Activated T-cell treated with anti-CD3 and anti-CD28 coated beads for 1 hour (primary cell): Measurements from ENCODE around the gene CHSY3.

ENCODE experiments used
- DNase-seq: peaks from one replicate; pipeline ENCODE4 v3.0.0-alpha.2; 2020; ENCODE audit warnings: low read depth

Gene CHSY3

GRCh38 chr5:130096483-130096882, 192.2 kb downstream of the CHSY3 start:
- DNase-seq = no peak

DNA sequence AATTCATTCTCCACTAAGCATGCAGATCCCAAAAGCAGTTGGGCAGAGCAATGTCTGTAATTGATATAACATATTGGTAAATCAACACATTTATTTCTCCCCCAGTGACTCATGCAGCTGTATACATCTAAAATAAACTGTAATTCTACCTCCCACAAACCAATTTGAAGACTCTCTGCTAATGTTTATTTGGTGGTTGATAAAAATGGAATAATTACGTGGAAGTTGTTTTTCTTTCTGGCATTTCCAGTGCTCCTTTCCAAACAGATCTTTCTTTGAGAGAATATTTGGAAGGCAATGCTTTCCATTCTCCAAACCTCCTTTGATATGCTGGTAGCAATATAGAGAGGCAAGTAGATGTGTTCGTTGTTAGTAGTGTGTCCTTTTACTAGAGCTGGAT, 194.7 kb downstream of the CHSY3 start:
- DNase-seq = no peak

GRCh38 chr5:130102375-130102774, 198.1 kb downstream of the CHSY3 start:
- no peak for DNase-seq

- DNase-seq = no peak
Observed at GRCh38 chr5:130102960-130103359, 198.7 kb downstream of the CHSY3 start.

- no peak for DNase-seq
Observed at GRCh38 chr5:130104895-130105688, 200.8 kb downstream of the CHSY3 start.

DNA sequence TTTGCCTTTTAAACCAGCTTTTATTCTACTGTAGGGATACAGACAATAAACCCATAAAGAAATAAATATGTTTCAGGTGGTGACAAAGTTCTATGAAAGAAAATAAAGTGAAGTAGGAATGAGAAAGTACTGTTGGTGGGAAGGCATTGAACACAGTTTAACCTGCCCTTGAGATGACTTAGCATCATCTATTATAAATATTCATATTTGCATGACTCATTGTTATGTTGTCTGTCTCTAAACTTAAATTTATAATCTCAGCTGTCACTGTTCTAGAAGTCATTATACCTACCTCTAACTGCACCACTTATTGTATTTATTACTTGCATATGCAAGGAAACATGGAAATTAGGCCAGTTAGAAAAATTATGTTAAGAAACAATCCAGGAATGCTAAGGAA, 202.2 kb downstream of the CHSY3 start:
- DNase-seq = no peak

DNA sequence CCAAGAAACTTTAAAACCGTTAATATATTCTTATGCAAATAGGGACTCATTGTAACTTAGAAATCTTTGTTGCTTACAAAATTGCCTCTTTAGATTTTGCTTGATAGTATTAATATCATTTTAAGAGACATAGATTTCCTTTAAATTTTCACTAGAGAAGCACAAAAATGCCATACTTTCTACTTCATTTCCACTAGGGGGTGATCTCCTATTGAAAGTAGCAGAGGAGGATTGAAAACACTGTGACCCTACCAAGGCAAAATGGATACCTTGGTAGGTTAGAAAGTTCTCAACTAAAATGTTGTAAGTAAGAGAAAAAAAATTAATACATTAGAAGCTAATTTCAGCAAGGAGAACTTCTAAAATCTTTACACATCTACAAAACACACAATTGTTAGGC, 204.9 kb downstream of the CHSY3 start:
- no peak for DNase-seq

DNA sequence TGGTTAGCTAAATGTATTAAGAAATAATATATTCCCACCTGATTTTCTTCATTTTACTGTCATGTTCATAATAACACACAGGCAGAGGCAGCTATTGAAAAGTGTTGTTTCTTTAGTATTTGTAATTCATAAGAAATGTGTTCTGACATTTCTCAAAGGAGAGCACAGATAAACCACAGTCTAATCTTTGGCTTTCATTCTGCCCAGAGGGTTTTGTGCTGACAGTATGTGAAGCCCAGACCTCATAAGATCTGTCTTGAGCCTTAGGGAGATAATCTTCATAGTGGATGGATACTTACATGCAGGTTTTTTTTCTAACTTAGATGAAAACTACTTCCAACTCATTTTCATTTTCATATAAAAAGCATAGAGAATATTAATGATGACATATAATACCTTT, 206.1 kb downstream of the CHSY3 start:
- DNase-seq = no peak

DNA sequence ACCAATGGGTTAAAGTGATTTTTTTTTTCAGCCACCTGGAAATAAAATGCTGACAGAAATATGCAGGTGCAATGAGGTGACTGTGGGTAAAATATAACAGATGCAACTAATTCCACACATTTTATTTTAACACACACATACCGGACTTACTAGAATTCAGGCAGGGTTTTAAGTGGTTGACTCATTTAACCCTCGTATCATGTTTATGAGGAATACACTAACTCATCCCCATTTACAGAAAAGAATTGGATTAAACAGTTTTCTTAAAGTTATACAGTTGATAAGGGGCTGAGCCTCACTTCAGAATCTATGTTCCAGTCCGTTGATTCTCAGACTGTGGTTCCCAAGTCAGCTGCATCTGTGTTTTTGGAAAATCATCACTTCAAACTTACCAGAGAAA, 207.5 kb downstream of the CHSY3 start:
- DNase-seq = no peak

DNA sequence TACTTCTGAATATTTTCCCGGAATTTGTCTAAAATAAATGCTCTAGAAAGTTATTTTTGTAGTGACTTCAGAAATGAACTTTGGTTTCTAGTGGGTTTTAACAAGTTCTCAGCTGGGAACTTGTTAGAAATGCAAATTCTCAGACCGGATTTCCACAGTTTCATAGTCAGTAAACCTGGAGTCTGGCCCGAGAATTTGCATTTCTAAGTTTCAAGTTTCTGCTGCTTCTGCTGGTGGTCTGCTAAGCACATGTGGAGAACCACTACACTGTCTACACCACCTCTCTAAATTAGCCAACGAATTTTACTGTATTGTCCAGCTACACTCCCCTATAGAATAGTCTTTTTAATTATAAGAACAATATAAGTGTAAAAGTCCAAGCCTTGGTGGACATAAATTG, 208.0 kb downstream of the CHSY3 start:
- no peak for DNase-seq

- DNase-seq = no peak
Observed at GRCh38 chr5:130115686-130116085, 211.4 kb downstream of the CHSY3 start.

GRCh38 chr5:130116462-130116861, 212.2 kb downstream of the CHSY3 start:
- no peak for DNase-seq

- no peak for DNase-seq
Observed at GRCh38 chr5:130116972-130117371, 212.7 kb downstream of the CHSY3 start.

DNA sequence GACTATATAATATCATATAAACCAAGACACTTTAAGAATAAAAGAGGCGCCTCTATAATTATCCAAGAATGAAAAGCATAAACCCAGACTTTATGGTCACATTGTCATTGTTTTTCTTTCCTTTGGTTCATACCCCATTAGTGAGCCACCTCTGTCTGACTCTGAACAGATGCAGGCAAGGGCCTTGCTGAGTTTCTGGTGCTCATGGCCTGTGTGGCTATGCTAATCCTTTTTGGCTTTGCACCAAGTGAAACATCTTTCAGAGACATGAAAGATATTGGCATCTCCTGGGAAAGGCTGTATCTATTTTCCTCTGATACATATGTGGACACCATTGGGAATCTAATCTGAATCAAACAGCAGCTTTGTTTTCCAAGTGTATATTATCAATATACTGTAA, 222.5 kb downstream of the CHSY3 start:
- DNase-seq = no peak

- no peak for DNase-seq
Observed at GRCh38 chr5:130135506-130135905, 231.2 kb downstream of the CHSY3 start.

GRCh38 chr5:130136300-130136699, 232.0 kb downstream of the CHSY3 start:
- no peak for DNase-seq

DNA sequence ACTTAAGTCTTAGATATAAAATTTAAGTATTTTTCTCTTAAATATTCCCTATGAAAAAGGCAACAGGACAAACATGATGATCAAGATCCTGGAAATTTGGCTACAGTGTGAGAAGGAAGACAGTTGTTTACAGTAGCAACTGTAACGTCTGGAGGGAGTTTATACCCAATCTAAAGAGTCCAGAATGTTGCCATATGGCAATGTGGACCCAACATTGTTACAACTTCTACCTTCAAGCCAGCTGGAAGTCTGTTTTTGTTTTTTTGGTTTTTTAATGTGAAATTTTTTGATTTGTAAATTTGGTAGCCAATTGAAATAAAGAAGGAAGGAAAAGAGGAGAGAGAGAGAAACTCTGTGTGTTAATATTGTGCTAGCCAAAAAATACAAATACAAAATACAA, 233.4 kb downstream of the CHSY3 start:
- DNase-seq = no peak

GRCh38 chr5:130138406-130139045, 234.3 kb downstream of the CHSY3 start:
- DNase-seq = no peak

- no peak for DNase-seq
Observed at GRCh38 chr5:130141659-130142320, 237.5 kb downstream of the CHSY3 start.

GRCh38 chr5:130151239-130151638, 247.0 kb downstream of the CHSY3 start:
- DNase-seq = no peak

- DNase-seq = no peak
Observed at GRCh38 chr5:130155345-130156011, 251.2 kb downstream of the CHSY3 start.

DNA sequence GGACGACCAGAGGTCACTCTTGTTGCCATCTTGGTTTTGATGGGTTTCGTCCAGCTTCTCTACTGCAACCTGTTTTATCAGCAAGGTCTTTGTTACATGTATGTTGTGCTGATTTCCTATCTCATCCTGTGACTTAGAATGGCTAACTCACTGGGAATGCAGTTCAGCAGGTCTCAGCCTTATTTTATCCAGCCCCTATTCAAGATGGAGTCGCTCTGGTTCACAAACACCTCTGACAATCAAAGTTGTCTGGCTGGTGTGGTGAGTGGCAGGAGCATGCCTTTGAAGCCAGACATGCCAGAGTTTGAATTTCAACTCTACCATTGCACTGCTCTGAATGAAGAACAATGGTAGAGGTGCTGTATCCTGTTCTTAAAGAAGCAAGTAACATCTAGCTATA, 253.8 kb downstream of the CHSY3 start:
- no peak for DNase-seq

DNA sequence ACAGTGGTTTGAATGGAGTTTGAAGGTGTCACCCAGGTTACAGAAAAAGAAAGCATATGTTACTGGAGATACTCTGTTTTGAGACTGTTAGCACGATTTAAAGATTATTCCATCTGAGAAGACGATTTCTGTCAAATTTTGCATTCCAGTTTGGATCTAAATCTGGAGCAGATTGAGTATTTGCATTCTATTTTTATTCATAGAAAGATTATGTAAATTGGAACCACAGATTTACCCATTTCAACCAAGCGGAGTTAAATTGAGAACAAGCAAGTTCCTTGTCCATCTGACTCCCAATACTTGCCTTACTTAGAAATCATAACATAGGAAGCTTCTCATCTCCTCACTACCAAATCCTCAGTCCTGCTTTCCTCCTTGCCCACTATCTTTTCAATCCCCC, 255.7 kb downstream of the CHSY3 start:
- no peak for DNase-seq
